Head of caudate nucleus (tissue), 42 donors: ENCODE results near the gene SMARCAL1.

Experiments
- DNase-seq, 42 donors: peaks; one replicate each; pipeline versions ENCODE4 v3.0.0 to v3.0.0-alpha.2; 2020 to 2021; ENCODE audit warnings: mixed read lengths in 7 of 42
- intact Hi-C: fragments of 100-400 bp; cut with DNase I; formaldehyde crosslinking; loops from one replicate; pipeline ENCODE4 v1.15.0; 2022

The SMARCAL1 gene

GRCh38 chr2:216492597-216493333, 80.5 kb downstream of the SMARCAL1 start:
- DNase-seq = peak in 38 of 42 donors; percentile 14 to 85 (median 53)
- intact Hi-C loops = no loop called here

- intact Hi-C loops = no loop called here
- DNase-seq = peak in 1 of 42 donors; percentile 35
Measured at GRCh38 chr2:216493334-216493685, 81.0 kb downstream of the SMARCAL1 start.

GRCh38 chr2:216495656-216496055, 83.4 kb downstream of the SMARCAL1 start:
- DNase-seq = peak in 1 of 42 donors; percentile 20
- intact Hi-C loops = loop anchor here (5.0 kb wide), 1 partner anchor 73 kb away; no protein-coding TSS in a partner anchor

- intact Hi-C loops = loop anchor here (5.0 kb wide), 1 partner anchor 75 kb away; no protein-coding TSS in a partner anchor
- no peak for DNase-seq
Measured at GRCh38 chr2:216497382-216498069, 85.2 kb downstream of the SMARCAL1 start.

GRCh38 chr2:216498070-216498378, 85.7 kb downstream of the SMARCAL1 start:
- intact Hi-C loops = loop anchor here (5.0 kb wide), 1 partner anchor 76 kb away; no protein-coding TSS in a partner anchor

GRCh38 chr2:216498379-216499352, 86.4 kb downstream of the SMARCAL1 start, which contains the start of gene RPL37A:
RPL37A (plus strand) TSS chr2:216498844; CDS start chr2:216498875, 31 bp downstream.
- intact Hi-C loops = loop anchor here (5.0 kb wide), 1 partner anchor 76 kb away; no protein-coding TSS in a partner anchor
- peak; percentile 87 to 97 (median 94) for DNase-seq

More at GRCh38 chr2:216498070-216498378, 85.7 kb downstream of the SMARCAL1 start:
- no peak for DNase-seq

- DNase-seq = no peak
- intact Hi-C loops = loop anchor here (5.0 kb wide), 1 partner anchor 77 kb away; no protein-coding TSS in a partner anchor
Measured at GRCh38 chr2:216499641-216500218, 87.4 kb downstream of the SMARCAL1 start.

- intact Hi-C loops = no loop called here
- no peak for DNase-seq
Measured at GRCh38 chr2:216500572-216500971, 88.3 kb downstream of the SMARCAL1 start.

- intact Hi-C loops = no loop called here
- DNase-seq = no peak
Measured at GRCh38 chr2:216501854-216502253, 89.6 kb downstream of the SMARCAL1 start.

- intact Hi-C loops = no loop called here
- DNase-seq = no peak
Measured at GRCh38 chr2:216502381-216503158, 90.3 kb downstream of the SMARCAL1 start.

GRCh38 chr2:216503159-216503629, 90.9 kb downstream of the SMARCAL1 start:
- DNase-seq = no peak
- intact Hi-C loops = no loop called here

- no peak for DNase-seq
- intact Hi-C loops = no loop called here
Measured at GRCh38 chr2:216503697-216504375, 91.6 kb downstream of the SMARCAL1 start.

GRCh38 chr2:216504376-216504762, 92.1 kb downstream of the SMARCAL1 start:
- intact Hi-C loops = no loop called here

GRCh38 chr2:216505133-216506106, 93.1 kb downstream of the SMARCAL1 start:
- intact Hi-C loops = no loop called here
- DNase-seq = no peak

More at GRCh38 chr2:216504376-216504762, 92.1 kb downstream of the SMARCAL1 start:
- DNase-seq = no peak

- no peak for DNase-seq
- intact Hi-C loops = no loop called here
Measured at GRCh38 chr2:216507220-216508160, 95.2 kb downstream of the SMARCAL1 start.
